ENCODE data around the gene RASGRP3.

GRCh38 chr2:33496150-33496549 lies 19.7 kb downstream of the RASGRP3 start:
- no peak for TF ChIP-seq POLR2A (IDR thresholded peaks at IDR 0.05)
- TF ChIP-seq, protein P1, sequence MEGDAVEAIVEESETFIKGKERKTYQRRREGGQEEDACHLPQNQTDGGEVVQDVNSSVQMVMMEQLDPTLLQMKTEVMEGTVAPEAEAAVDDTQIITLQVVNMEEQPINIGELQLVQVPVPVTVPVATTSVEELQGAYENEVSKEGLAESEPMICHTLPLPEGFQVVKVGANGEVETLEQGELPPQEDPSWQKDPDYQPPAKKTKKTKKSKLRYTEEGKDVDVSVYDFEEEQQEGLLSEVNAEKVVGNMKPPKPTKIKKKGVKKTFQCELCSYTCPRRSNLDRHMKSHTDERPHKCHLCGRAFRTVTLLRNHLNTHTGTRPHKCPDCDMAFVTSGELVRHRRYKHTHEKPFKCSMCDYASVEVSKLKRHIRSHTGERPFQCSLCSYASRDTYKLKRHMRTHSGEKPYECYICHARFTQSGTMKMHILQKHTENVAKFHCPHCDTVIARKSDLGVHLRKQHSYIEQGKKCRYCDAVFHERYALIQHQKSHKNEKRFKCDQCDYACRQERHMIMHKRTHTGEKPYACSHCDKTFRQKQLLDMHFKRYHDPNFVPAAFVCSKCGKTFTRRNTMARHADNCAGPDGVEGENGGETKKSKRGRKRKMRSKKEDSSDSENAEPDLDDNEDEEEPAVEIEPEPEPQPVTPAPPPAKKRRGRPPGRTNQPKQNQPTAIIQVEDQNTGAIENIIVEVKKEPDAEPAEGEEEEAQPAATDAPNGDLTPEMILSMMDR (IDR thresholded peaks at IDR 0.05), result no peak

Data from lower leg skin (tissue), 3 donors.